BJ (cell line): ENCODE results near the gene MORN5. TPM values are rescaled to one million over a fixed set of nuclear protein-coding genes. Genes with fewer than 3 reads are reported as not detected.
A peak's percentile ranks its signal among the peaks of the same experiment; 100 is the strongest.

Source experiments
- CTCF ChIA-PET: fragments of 350-600 bp; formaldehyde crosslinking; extraction: SDS; loops from one replicate; lab custom pipeline; 2021; ENCODE audit warnings: antibody characterized with exemption, inconsistent platforms; lab: Yijun Ruan, JAX
- POLR2A ChIA-PET: fragments of 300-600 bp; sonication (Branson Sonifier 250); formaldehyde crosslinking; extraction: SDS; loops from one replicate; lab custom pipeline; 2021; ENCODE audit warnings: antibody characterized with exemption; lab: Charles Lee
- DNase-seq: peaks from one replicate; pipeline ENCODE4 v3.0.0-alpha.2; 2011; ENCODE audit warnings: low read depth
- H3K27me3 ChIP-seq: 2 replicates; pipeline ENCODE4 v1.6.0; 2011; ENCODE audit warnings: low read length; ENCODE audit not compliant: control insufficient read depth, insufficient read depth
- H3K36me3 ChIP-seq: 2 replicates; pipeline ENCODE4 v1.5.1; 2011; ENCODE audit warnings: low read length; ENCODE audit not compliant: control insufficient read depth, insufficient read depth
- H3K4me3 ChIP-seq: 2 replicates; pipeline ENCODE4 v1.5.1; 2011; ENCODE audit warnings: low read depth, mild to moderate bottlenecking, control low read depth, low read length
- polyA minus RNA-seq: library from RNA; depleted of rRNA, polyadenylated mRNA; stranded (reverse); fragments of >200 nt; gene quantifications from 2 replicates; pipeline ENCODE4 v1.2.3, GENCODE V29; 2011; rRNA and poly(A)+ RNA removed
- polyA plus RNA-seq: library from polyadenylated mRNA; depleted of rRNA; stranded (reverse); fragments of >200 nt; gene quantifications from 2 replicates; pipeline ENCODE4 v1.2.3, GENCODE V29; 2011; rRNA removed
- TF ChIP-seq, protein P1 (sequence below): IDR thresholded peaks from 2 replicates; pipeline ENCODE4 v1.5.1; 2011; ENCODE audit warnings: low read depth, mild to moderate bottlenecking, control low read depth, inconsistent platforms, low read length, moderate library complexity; ENCODE audit not compliant: insufficient read depth

Gene MORN5
- polyA plus RNA-seq (not detected in 2 replicates), polyA minus RNA-seq (not detected in 2 replicates)

DNA sequence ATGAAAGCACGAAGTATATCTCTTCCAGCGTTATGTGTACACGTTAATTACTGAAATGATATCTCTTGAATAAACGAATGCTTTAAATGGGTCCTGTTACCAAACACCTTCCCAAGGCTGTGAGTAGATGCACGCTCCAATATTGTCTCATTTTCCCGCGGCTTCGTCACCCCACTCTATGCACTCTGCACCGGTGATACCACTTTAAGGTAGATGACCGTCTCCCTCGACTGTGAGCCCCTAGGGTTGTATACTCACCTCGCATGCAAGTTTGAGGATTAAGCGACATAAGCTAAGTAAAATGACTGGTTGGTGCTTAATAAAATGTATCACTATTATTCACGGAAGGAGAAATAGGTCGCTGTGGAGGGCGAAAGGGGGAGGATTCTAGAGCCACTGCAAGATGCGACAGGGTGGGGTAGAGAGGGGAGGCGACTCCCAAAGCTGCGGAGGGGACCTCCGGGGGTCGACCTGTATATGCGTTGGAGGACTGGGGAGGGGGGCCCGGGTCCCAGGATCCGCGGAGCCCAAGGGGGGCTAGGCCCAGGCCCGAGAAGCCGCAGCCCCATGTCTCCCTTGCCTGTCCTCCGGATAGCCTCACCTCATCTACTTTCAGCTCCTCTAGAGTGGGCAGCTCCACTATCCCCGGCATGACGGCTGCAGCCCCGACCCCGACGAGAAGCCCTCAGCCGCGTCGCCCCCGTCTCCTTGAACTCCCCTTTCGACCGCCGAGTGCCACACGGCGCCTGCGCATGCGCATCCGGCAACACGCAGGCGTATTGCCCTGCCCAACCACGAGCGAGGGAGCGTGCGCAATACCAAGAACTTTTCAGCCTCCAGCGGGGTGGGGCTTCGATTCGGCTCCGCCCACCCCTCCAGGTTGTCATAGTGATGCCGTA lies at the start of gene MORN5, which contains the start of gene NDUFA8:
Gene MORN5 (plus strand): TSS at position 883 of the 899 bp plus-strand sequence. CDS start 65 bp downstream, outside the sequence.
Gene NDUFA8 (minus strand): TSS at position 754 of the 899 bp plus-strand sequence. CDS start 102 bp downstream, at position 652.
- H3K36me3 ChIP-seq, result no peaks in the 10 kb centered on the region
- ChIA-PET CTCF (interaction anchor here (1.0 to 2.2 kb wide), 4 partner anchors 11 to 33 kb away, joined by 3 to 7 read pairs (median 4); no protein-coding TSS in a partner anchor), POLR2A (interaction anchor here (0.5 to 0.7 kb wide), 2 partner anchors 15 to 266 kb away, joined by 3 read pairs; no protein-coding TSS in a partner anchor)
- DNase-seq, result peak; percentile 76
- no peaks in the 10 kb centered on the region; the same call in 1 of the 2 replicates for H3K27me3 ChIP-seq
- peak within 1 kb of the TSS; percentile 98 for H3K4me3 ChIP-seq
- TF ChIP-seq, protein P1, sequence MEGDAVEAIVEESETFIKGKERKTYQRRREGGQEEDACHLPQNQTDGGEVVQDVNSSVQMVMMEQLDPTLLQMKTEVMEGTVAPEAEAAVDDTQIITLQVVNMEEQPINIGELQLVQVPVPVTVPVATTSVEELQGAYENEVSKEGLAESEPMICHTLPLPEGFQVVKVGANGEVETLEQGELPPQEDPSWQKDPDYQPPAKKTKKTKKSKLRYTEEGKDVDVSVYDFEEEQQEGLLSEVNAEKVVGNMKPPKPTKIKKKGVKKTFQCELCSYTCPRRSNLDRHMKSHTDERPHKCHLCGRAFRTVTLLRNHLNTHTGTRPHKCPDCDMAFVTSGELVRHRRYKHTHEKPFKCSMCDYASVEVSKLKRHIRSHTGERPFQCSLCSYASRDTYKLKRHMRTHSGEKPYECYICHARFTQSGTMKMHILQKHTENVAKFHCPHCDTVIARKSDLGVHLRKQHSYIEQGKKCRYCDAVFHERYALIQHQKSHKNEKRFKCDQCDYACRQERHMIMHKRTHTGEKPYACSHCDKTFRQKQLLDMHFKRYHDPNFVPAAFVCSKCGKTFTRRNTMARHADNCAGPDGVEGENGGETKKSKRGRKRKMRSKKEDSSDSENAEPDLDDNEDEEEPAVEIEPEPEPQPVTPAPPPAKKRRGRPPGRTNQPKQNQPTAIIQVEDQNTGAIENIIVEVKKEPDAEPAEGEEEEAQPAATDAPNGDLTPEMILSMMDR, result no peak

DNA sequence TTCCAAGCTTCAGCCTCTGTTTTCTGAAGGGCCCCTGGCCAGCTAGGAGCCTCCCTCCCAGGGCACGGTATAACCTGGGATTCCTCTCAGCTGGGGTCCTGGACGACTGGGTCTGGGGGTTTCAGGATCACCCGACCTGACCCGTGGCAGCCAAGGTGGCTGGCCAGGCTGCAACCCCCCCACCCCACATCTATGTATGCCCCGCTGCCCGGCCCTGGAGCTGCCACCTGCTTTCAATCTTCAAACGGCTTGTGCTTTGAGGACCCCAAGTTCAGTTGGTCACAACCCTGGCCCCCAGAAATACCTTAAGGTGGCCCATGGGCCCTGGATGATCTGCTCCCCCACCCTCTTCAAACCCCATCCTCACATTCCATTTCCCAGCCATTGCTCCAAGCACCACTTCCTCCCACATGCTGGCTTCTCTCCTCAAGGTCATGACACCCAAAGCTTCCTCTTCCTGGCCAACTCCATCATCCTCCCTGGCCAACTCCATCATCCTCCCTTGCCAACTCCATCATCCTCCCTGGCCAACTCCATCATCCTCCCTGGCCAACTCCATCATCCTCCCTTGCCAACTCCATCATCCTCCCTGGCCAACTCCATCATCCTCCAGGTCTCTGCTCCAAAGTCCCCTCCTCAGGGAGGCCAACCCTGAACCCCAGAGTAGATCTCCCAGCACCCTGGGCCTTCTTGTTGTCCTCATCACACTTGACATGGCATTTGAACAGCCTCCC lies 49.4 kb upstream of the MORN5 start:
- DNase-seq, result no peak
- Histone ChIP-seq H3K36me3 (no peaks in the 10 kb centered on the region), H3K4me3 (no peak overlapping the region), H3K27me3 (peaks cover 16% of the 10 kb centered on the region)
- ChIA-PET CTCF (interaction anchor here (5.6 to 9.3 kb wide), 2 partner anchors 12 to 13 kb away, joined by 40 to 100 read pairs; no protein-coding TSS in a partner anchor), POLR2A (no interaction called here)
- TF ChIP-seq, protein P1, result no peak

DNA sequence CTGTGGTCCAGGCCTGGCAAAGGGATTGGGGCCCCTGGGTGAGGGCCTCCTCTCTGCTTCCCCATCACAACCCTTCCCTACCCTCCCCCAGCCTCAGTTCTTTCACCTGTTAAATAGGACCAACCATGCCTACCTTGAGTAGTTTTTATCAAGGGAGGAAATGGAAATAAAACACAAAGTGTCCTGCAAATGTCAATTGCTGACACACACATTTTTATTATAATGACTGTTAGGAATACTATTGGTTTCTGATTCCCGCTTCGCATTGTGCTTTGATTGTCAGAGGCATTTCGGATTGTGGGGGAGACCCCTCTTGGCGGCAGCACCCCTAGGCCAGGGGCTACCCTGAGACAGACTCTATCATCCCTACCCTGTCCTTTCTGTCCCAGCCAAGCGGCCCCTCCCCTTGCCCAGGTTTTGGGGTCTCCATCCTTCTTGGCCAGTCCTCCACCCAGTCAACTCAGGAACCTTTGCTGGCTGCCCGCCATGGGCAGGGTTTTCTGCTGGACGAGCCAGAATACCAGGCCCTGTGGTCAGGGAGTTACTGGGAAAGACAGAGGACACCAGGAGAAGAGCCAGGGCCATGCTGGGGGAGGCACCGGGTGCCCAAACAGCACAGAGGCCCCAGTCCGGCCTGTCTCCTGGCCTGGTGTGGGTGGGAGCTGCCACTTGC lies 48.2 kb upstream of the MORN5 start:
- POLR2A ChIA-PET, result no interaction called here
- no peak for DNase-seq
- CTCF ChIA-PET, result interaction anchor here (0.7 to 9.3 kb wide), 4 partner anchors 12 to 387 kb away, joined by 3 to 100 read pairs (median 26); no protein-coding TSS in a partner anchor
- Histone ChIP-seq H3K4me3 (no peak overlapping the region), H3K36me3 (no peaks in the 10 kb centered on the region), H3K27me3 (peaks cover 16% of the 10 kb centered on the region)
- TF ChIP-seq, protein P1, result no peak

DNA sequence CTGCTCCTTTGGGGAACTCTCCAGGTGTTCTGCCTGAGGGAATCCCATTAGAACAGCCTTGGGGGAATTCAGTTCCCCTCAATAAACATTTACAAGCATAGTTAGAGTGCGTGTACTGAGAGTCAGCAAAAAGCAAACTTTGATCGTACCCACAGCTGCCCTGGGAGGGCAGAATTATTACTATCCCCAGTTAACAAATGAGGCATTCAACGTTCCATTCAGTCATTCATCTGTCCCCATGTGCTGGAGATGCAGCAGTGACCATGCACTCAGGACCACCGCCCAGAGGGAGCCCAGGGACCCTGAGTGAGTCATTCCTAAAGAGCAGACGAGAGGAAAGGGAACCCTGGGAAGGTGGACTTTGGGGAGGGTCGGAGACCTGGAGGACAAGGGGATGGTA lies 47.5 kb upstream of the MORN5 start:
- CTCF ChIA-PET, result interaction anchor here (0.6 to 9.3 kb wide), 3 partner anchors 11 to 239 kb away, joined by 3 to 100 read pairs (median 11); no protein-coding TSS in a partner anchor
- Histone ChIP-seq H3K36me3 (no peaks in the 10 kb centered on the region), H3K27me3 (peaks cover 16% of the 10 kb centered on the region), H3K4me3 (no peak overlapping the region)
- DNase-seq, result no peak
- POLR2A ChIA-PET, result no interaction called here
- TF ChIP-seq, protein P1, result no peak
